HG03175 (cell line): ENCODE results near the gene BICRAL.
"Not testable (repeated sequence)": the region's sequence is repeated elsewhere in the genome, so short reads cannot be mapped to it uniquely, and the experiment has no call there.

Source experiments
- ATAC-seq: cut with Tn5 transposase; IDR thresholded peaks from one replicate; pipeline ENCODE4 v1.9.1; 2021; ENCODE audit warnings: mild to moderate bottlenecking, moderate library complexity; ENCODE audit not compliant: unreplicated experiment

Gene BICRAL

GRCh38 chr6:42894041-42894828 lies 112.4 kb downstream of the BICRAL start:
- not testable (repeated sequence) for ATAC-seq

- ATAC-seq, result no peak
Observed at GRCh38 chr6:42896178-42896719, 114.4 kb downstream of the BICRAL start.

- no peak for ATAC-seq
Observed at GRCh38 chr6:42898891-42899361, 117.1 kb downstream of the BICRAL start.

- ATAC-seq, result no peak
Observed at GRCh38 chr6:42899871-42900270, 118.0 kb downstream of the BICRAL start.

GRCh38 chr6:42901538-42901957 lies 119.7 kb downstream of the BICRAL start:
- peak; percentile 64 for ATAC-seq

GRCh38 chr6:42902429-42903263 lies 120.8 kb downstream of the BICRAL start:
- ATAC-seq, result not testable (repeated sequence)

- no peak for ATAC-seq
Observed at GRCh38 chr6:42904467-42904866, 122.6 kb downstream of the BICRAL start.

- no peak for ATAC-seq
Observed at GRCh38 chr6:42907336-42907735, 125.5 kb downstream of the BICRAL start.

GRCh38 chr6:42909835-42910234 lies 128.0 kb downstream of the BICRAL start:
- ATAC-seq, result no peak

- ATAC-seq, result no peak
Observed at GRCh38 chr6:42911171-42912021, 129.5 kb downstream of the BICRAL start.

GRCh38 chr6:42914546-42914945 lies 132.7 kb downstream of the BICRAL start:
- ATAC-seq, result no peak

GRCh38 chr6:42915732-42916131 lies 133.9 kb downstream of the BICRAL start, which contains the start of gene PTCRA:
Gene PTCRA, plus strand, starts transcription at chr6:42916053. Its CDS starts 17 bp downstream, at chr6:42916070.
- no peak for ATAC-seq

- ATAC-seq, result no peak
Observed at GRCh38 chr6:42916288-42916687, 134.4 kb downstream of the BICRAL start.
